HG02763 (cell line): Measurements from ENCODE around the gene CEACAM1.
"Not testable (repeated sequence)": the region's sequence is repeated elsewhere in the genome, so short reads cannot be mapped to it uniquely, and the experiment has no call there.

Source experiments
- ATAC-seq: cut with Tn5 transposase; IDR thresholded peaks from one replicate; pipeline ENCODE4 v1.9.1; 2021; ENCODE audit warnings: mild to moderate bottlenecking, moderate library complexity; ENCODE audit not compliant: unreplicated experiment

The CEACAM1 gene

DNA sequence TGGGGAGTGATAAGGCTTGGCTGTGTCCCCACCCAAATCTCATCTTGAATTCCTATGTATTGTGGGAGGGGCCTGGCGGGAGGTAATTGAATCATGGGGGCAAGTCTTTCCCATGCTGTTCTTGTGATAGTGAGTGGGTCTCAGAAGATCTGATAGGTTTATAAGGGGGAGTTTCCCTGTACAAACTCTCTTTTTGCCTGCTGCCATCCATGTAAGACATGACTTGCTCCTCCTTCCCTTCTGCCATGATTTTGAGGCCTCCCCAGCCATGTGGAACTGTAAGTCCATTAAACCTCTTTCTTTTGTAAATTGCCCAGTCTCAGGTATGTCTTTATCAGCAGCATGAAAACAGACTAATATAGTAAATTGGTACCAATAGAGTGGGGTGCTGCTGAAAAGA lies 20.8 kb upstream of the CEACAM1 start:
- not testable (repeated sequence) for ATAC-seq

DNA sequence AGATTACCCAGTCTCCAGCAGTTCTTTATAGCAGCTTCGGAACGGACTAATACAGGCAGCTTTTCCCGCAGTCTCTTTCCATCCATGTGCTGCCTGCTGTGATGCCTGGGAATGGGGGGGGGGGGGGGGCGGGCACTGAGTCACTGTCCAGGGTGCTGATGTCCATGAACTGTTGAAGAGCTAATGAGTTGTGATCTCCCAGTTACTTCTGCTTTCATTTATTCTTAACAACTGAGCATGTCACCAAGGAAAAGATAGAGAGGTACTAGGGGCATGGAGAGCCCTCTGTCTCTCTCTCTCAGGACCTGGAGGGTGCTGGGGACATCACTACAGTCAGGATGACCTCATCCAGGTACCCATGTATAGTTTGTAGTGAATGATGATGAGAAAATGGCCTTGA lies 20.3 kb upstream of the CEACAM1 start:
- ATAC-seq = no peak

DNA sequence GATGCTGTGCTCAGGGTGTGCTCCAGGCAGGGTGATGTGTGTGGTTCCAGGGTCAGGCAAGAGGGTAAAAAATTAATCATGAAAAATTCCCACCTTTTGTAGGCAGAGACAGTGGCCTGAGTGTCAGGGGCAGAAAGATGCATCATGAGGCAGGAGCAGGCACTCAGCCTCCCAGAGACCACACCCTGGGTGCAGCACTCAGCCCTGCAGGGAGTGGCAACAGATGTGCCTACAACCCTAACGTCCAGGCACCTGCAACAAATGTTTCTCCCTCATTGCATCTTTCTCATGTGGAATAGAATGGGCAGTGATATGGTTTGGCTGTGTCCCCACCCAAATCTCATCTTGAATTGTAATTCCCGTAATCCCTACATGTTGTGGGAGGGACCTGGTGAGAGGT lies 19.6 kb upstream of the CEACAM1 start:
- ATAC-seq = no peak

DNA sequence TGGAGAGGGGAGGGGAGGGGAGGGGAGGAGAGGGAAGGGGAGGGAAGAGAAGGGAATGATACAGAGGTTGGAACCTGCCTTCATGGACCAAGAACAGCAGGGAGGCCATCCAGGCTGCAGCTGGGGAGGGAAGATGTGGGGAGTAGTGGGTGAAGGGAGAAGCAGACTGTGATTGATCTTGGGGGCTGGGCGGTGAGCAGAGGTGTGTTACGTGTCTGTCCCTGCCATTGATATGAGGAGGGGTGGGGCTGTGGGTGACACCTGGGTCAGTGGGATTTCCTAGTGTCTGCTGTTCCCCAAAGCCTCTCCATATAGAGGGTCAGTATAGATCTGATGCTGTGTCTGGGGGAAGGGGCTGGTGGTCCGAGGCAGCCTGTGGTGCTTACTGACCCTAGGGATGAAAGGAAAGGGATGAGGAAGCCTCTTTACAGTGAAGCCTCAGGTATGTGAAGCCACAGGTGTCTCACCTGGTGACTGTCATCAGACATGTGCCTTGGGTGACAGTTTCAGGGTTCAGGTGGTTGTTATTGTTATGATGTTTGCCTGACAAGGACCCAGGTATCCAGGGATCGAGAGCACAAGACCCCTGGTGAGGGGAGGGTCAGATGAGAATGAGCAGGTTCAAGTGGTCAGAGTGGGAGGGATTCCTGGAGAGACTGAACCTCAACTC lies 18.7 kb upstream of the CEACAM1 start:
- no peak for ATAC-seq

DNA sequence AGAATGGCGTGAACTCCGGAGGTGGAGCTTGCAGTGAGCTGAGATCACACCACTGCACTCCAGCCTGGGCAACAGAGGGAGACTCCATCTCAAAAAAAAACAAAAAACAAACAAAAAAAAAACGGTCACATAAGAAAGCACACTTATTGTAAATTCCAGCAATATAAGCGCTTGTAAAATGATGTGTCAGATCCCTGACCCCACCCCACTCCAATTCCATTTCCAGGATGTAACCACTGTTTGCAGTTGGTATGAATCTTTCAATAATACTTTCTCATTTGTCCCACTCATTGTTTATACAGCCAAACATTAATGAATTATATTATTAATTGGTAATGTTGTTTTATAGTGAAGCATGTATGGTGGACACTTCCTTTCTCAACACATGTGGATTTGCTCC lies 15.9 kb upstream of the CEACAM1 start:
- ATAC-seq = no peak

GRCh38 chr19:42542791-42543190 lies 14.5 kb upstream of the CEACAM1 start:
- no peak for ATAC-seq

GRCh38 chr19:42540071-42540553 lies 11.8 kb upstream of the CEACAM1 start:
- ATAC-seq = no peak

GRCh38 chr19:42538841-42539709 lies 10.8 kb upstream of the CEACAM1 start:
- ATAC-seq = no peak

DNA sequence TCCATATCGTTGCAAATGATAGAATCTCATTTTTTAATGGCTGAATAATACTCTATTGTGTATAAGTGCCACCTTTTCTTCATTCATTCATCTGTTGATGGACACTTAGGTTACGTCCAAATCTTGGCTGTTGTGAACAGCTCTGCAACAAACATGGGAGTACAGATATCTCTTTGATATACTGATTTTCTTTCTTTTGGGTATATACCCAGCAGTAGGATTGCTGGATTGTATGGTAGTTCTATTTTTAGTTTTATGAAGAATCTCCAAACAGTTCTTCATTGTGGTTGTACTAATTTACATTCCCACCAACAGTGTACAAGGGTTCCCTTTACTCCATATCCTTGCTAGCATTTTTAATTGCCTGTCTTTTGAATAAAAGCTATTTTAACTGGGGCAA lies 7.0 kb upstream of the CEACAM1 start:
- not testable (repeated sequence) for ATAC-seq

DNA sequence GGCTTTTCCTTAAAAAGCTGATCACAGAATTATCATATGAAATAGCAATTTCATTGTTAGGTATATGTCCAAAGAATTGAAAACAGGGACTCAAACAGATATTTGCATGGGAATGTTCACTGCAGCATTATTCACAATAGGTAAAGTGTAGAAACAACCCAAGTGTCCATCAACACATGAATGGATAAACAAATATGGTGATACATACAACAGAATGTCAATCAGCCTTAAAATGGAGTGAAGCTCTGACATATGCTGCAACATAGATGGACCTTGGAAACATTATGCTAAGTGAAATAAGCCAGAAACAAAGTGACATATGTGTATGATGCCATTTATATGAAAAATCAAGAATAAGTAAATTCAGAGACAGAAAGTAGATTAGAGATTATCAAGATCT lies 6.1 kb upstream of the CEACAM1 start:
- no peak for ATAC-seq

DNA sequence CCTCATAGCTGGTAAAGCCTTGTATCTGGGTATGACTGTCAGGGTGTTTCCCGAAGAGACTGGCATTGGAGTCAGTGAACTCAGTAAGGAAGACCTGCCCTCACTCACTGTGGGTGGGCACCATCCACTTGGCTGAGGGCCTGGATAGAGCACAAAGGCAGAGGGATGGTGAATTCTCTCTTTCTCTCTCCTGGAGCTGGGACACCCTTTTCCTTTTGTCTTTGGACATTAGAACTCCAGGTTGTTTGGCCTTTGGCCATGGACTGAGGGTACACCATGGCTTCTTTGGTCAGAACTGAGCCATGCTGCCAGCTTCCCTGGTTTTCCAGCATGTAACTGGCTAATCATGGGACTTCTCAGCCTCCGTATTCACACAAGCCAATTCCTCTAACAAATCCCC lies 4.6 kb upstream of the CEACAM1 start:
- no peak for ATAC-seq

GRCh38 chr19:42531313-42531712 lies 3.0 kb upstream of the CEACAM1 start:
- no peak for ATAC-seq

GRCh38 chr19:42529248-42529764 lies 1.0 kb upstream of the CEACAM1 start:
- peak; percentile 45 for ATAC-seq

- no peak for ATAC-seq
Measured at GRCh38 chr19:42524943-42525342, 3.3 kb downstream of the CEACAM1 start.

GRCh38 chr19:42524250-42524649 lies 4.0 kb downstream of the CEACAM1 start:
- ATAC-seq = no peak

GRCh38 chr19:42522262-42522661 lies 6.0 kb downstream of the CEACAM1 start:
- not testable (repeated sequence) for ATAC-seq

- no peak for ATAC-seq
Measured at GRCh38 chr19:42521346-42522030, 6.8 kb downstream of the CEACAM1 start.

DNA sequence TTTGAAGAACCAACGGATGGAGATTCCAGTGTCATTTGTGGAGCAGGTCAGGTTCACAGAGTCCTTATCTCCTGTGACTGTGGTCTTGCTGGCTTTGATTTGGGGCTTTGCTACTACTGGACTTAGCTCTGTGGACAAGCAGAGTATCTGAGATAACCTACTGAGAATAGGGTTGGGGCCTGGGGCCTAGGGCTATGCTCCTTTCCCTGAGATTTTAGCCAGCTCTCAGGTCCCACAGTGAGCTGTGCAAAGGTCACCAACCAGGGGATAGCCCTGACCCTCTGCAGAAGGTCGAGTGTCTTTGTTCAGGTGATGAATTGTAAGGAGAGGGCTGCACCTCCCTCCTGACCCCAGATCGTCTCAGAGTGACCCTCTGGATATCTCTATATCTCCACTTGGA lies 9.2 kb downstream of the CEACAM1 start:
- ATAC-seq = no peak

DNA sequence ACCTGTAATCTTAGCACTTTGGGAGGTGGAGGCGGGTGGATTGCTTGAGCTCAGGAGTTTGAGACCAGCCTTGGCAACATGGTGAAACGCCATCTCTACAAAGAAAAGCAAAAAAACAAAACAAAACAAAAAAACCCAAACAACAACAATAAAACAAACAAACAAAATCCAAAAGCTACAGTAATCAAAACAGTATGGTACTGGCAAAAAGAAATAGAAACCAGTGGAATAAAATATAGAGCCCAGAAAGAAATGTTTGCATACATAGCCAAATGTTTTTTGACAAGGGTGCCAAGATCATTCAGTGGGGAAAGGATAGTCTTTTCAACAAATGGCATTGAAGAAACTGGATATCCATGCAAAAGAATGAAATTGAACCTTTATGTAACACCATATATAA lies 11.5 kb downstream of the CEACAM1 start:
- no peak for ATAC-seq

- ATAC-seq = no peak
Measured at GRCh38 chr19:42515241-42515832, 12.9 kb downstream of the CEACAM1 start.

- no peak for ATAC-seq
Measured at GRCh38 chr19:42514449-42514848, 13.8 kb downstream of the CEACAM1 start.
